GM21447 (cell line): ENCODE results near the gene EIF2S1.

Source experiments
- ATAC-seq: cut with Tn5 transposase; IDR thresholded peaks from one replicate; pipeline ENCODE4 v1.9.1; 2021; ENCODE audit not compliant: unreplicated experiment

Gene EIF2S1

DNA sequence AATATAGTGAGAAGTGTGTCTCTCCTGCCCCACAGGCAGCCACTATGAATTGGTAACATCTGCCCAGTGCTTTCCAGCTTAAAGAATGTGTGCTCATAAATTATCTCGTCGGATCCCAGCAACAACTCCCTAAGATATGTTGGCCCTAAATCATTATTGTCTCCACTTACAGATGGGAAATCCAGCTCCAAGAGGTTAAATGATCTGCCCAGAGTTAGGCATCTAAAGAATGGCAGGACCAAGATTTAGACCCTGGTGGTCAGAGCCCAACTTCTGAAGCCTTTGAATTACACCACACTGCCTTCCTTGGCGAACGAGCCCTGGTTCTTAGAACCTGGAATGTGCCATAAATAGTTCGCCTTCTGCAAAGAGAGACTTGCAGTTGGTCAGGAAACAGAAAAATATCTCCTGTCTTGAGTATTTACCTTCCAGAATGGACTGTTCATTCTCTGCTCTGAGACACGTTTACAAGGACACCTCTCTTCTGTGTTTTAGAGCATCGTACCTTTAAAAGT is 72.0 kb downstream of the EIF2S1 start:
- ATAC-seq = no peak

DNA sequence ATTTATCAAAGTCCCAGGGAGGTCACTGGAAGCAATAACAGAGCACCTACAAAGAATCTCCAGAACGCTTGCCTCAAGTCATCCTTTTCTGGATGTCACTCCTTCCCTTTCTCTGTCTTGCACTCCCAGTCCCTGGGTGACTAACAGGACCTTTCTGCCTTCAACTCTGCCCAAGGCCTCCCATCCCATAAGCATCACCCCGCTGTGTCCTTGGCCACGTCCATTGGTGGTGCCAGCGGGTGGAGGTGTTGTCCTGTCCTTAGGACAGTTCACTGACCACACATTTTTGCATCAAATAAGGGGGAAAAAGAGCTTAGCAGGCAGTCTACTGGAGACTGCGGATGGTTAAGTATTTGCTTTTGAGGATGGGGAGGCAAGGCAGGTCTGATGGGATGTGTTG is 75.5 kb downstream of the EIF2S1 start:
- no peak for ATAC-seq
